Activated CD8-positive, alpha-beta T cell treated with anti-CD3 and anti-CD28 coated beads for 36 hours (primary cell): ENCODE results near the gene CELF2. TPM values are rescaled to one million over a fixed set of nuclear protein-coding genes. Genes with fewer than 3 reads are reported as not detected.

Experiments
- ATAC-seq: fragments of 200-7000 bp; cut with Tn5 transposase; one replicate; pipeline ENCODE4 v1.10.0; 2021; ENCODE audit warnings: mild to moderate bottlenecking, moderate library complexity
- CTCF ChIA-PET: fragments of 350-600 bp; sonication (Branson Sonifier 250); formaldehyde crosslinking; loops from one replicate; lab custom pipeline; 2021; ENCODE audit warnings: antibody characterized with exemption; lab: Charles Lee
- POLR2A ChIA-PET: fragments of 350-600 bp; sonication (Branson Sonifier 250); formaldehyde crosslinking; loops from one replicate; lab custom pipeline; 2021; ENCODE audit warnings: antibody characterized with exemption; lab: Charles Lee
- DNase-seq: peaks from one replicate; pipeline ENCODE4 v3.0.0-alpha.2; 2020
- H3K27ac Mint-ChIP-seq: one replicate; pipeline ENCODE4 v1.8.0; 2021; ENCODE audit warnings: mild to moderate bottlenecking, mixed read lengths
- H3K27me3 Mint-ChIP-seq: one replicate; pipeline ENCODE4 v1.8.0; 2021; ENCODE audit warnings: mixed read lengths
- H3K36me3 Mint-ChIP-seq: one replicate; pipeline ENCODE4 v1.8.0; 2021; ENCODE audit warnings: low read depth, mixed read lengths
- H3K4me1 Mint-ChIP-seq: one replicate; pipeline ENCODE4 v1.8.0; 2021; ENCODE audit warnings: low read depth, mixed read lengths
- H3K4me3 Mint-ChIP-seq: one replicate; pipeline ENCODE4 v1.8.0; 2021; ENCODE audit warnings: mild to moderate bottlenecking, moderate library complexity, mixed read lengths
- H3K9me3 Mint-ChIP-seq: one replicate; pipeline ENCODE4 v1.8.0; 2021; ENCODE audit warnings: mixed read lengths
- intact Hi-C: fragments of 100-400 bp; cut with micrococcal nuclease; formaldehyde crosslinking; loops from one replicate; pipeline ENCODE4 v1.10.0; 2022
- total RNA-seq, 2 experiments: library from RNA; stranded (reverse); gene quantifications; one replicate each; pipeline ENCODE4 v1.2.3, GENCODE V29; 2021
- TF ChIP-seq, protein P1 (sequence below): fragments of 200-600 bp; IDR thresholded peaks from one replicate; pipeline ENCODE4 v1.8.0; 2022; ENCODE audit warnings: antibody characterized with exemption, mild to moderate bottlenecking

The CELF2 gene
- total RNA-seq, 2 experiments from 2014 or later: 132 to 133 TPM

DNA sequence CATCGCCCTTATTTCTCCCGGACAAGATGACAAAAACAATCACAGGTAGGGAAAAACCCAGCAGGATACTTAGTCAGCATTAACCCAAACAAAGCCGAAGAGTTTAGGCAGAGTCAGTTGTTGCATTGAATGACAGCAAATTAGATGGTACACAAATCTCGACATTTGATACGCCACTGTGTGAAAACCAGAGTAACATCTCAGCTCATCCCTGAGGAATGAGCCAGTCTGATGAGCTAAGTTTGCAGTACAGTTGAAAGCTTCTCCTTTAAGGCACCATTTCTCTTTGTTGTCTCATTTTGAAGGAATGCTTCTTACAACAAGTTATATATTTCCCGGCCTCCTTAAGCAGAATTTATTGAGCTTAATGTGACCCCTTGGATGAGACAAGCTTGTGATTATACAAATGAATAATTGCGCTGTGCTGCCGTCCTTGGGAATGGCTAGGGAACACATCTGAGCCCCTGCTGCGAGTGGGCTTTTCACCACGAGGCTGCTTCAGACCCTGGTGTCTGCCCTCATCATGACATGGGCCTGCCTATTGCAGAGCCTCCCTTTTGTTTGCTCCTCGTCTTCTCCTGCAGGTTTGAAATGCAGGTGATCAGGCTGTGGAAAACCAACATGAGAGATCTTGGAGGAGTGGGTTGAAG lies 137.3 kb downstream of the CELF2 start:
- Mint-ChIP-seq H3K36me3 (peaks cover 2% of the 10 kb centered on the region), H3K9me3 (no peaks in the 10 kb centered on the region), H3K4me3 (no peak overlapping the region), H3K4me1 (peaks cover 90% of the 10 kb centered on the region), H3K27ac (peak overlapping the region; percentile 26), H3K27me3 (no peaks in the 10 kb centered on the region)
- CTCF ChIA-PET: no interaction called here
- ATAC-seq (no peak), DNase-seq (no peak)
- intact Hi-C loops: no loop called here
- TF ChIP-seq, protein P1, sequence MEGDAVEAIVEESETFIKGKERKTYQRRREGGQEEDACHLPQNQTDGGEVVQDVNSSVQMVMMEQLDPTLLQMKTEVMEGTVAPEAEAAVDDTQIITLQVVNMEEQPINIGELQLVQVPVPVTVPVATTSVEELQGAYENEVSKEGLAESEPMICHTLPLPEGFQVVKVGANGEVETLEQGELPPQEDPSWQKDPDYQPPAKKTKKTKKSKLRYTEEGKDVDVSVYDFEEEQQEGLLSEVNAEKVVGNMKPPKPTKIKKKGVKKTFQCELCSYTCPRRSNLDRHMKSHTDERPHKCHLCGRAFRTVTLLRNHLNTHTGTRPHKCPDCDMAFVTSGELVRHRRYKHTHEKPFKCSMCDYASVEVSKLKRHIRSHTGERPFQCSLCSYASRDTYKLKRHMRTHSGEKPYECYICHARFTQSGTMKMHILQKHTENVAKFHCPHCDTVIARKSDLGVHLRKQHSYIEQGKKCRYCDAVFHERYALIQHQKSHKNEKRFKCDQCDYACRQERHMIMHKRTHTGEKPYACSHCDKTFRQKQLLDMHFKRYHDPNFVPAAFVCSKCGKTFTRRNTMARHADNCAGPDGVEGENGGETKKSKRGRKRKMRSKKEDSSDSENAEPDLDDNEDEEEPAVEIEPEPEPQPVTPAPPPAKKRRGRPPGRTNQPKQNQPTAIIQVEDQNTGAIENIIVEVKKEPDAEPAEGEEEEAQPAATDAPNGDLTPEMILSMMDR: no peak
- POLR2A ChIA-PET: interaction anchor here (1.4 to 13.3 kb wide), 2 partner anchors 10 to 77 kb away, joined by 3 to 261 read pairs; no protein-coding TSS in a partner anchor

DNA sequence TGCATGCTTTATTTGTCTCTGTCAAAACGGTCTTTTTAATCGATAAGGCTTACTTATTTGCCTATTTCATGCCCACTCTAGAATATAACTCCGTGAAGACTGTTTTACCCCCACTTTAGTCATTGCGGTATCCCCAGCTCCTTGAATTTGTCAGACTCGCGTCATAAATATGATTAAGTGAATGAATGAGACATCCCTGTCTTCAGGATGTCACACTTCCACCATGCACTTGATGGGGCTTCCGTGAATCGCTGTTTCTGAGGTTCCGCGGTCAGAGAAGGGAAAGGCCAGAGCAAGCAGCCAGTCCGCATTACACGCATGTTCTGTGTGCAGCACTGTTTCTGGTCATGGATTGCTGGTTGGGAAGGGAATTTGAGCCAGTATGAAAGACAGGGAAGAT lies 138.8 kb downstream of the CELF2 start:
- POLR2A ChIA-PET: interaction anchor here (1.0 to 1.4 kb wide), 5 partner anchors 10 to 76 kb away, joined by 3 to 5 read pairs (median 3); no protein-coding TSS in a partner anchor
- H3K36me3 Mint-ChIP-seq: peaks cover 2% of the 10 kb centered on the region
- peaks cover 86% of the 10 kb centered on the region for H3K4me1 Mint-ChIP-seq
- DNase-seq (peak; percentile 46), ATAC-seq (peak; percentile 37)
- peak overlapping the region; percentile 42 for H3K27ac Mint-ChIP-seq
- TF ChIP-seq, protein P1: no peak
- intact Hi-C loops: no loop called here
- no peak overlapping the region for H3K4me3 Mint-ChIP-seq
- CTCF ChIA-PET: no interaction called here
- H3K9me3 Mint-ChIP-seq: no peaks in the 10 kb centered on the region
- no peaks in the 10 kb centered on the region for H3K27me3 Mint-ChIP-seq

DNA sequence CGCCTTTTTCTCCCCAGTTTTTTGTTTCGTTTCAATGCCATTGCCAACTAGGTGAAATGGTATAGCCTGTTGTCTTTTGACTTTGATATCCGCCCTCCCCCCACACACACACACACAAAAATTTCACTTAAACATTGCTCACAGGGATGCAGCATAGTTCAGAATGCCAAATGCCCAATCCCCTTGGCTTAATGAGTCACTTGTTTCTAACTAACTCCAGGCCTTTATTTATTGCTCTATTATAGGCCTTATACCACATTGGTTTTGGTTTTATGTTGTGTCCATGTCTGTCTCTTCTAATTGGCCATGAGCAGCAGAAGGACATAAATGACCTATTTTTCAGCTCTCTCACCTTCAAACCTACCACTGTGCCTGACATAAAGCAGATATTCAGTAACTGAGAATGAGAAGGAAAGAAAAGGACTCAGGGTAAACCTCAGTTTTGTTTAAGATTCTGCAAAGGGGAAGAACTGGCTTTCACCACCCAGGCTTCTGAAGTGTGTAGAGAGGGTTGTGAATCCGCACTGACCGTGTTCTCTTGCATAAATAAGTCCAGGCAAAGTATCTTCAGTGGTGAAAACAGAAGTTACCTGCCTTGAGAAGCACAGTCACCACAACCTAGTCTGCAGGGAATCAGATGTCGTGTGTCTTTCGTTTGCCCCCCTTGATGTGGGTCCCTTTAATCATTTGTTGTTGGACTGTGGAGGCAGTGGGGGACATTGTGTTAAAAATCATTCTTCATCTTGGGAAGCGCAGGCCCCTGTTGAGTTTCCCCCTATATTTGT lies 139.8 kb downstream of the CELF2 start:
- no peak overlapping the region for H3K4me3 Mint-ChIP-seq
- ATAC-seq (peak; percentile 38), DNase-seq (no peak)
- CTCF ChIA-PET: interaction anchor here (1.2 to 1.4 kb wide), 2 partner anchors 41 to 47 kb away, joined by 3 to 4 read pairs; no protein-coding TSS in a partner anchor
- H3K9me3 Mint-ChIP-seq: peaks cover 8% of the 10 kb centered on the region
- intact Hi-C loops: no loop called here
- TF ChIP-seq, protein P1: no peak
- POLR2A ChIA-PET: interaction anchor here (1.0 to 14.3 kb wide), 6 partner anchors 8 to 21 kb away, joined by 3 to 261 read pairs (median 4); no protein-coding TSS in a partner anchor
- H3K4me1 Mint-ChIP-seq: peaks cover 86% of the 10 kb centered on the region
- no peaks in the 10 kb centered on the region for H3K27me3 Mint-ChIP-seq
- H3K27ac Mint-ChIP-seq: peak overlapping the region; percentile 51
- peaks cover 2% of the 10 kb centered on the region for H3K36me3 Mint-ChIP-seq

DNA sequence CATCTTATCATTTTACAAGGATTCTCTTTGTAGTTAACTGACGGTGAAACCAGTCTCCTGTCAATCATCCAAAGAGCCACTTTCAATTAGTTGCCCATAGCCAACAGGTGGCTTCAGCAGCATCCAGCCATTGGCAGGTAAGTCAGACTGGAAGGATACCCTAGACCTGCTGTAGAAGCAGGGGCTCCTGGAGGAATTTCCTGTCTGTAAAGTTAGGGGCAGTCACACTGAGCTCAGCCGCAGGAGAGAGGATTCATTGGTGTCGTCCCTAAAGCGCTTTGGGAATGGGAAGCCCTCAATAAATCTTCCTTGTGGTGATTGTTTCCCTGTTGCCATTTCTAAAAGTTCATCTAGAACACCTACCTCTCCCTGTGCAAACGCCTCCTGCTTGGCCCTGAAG lies 140.4 kb downstream of the CELF2 start:
- CTCF ChIA-PET: interaction anchor here (1.2 to 2.3 kb wide), 3 partner anchors 41 to 48 kb away, joined by 3 to 7 read pairs (median 4); no protein-coding TSS in a partner anchor
- peaks cover 8% of the 10 kb centered on the region for H3K9me3 Mint-ChIP-seq
- TF ChIP-seq, protein P1: no peak
- peaks cover 87% of the 10 kb centered on the region for H3K4me1 Mint-ChIP-seq
- DNase-seq (no peak), ATAC-seq (no peak)
- H3K4me3 Mint-ChIP-seq: no peak overlapping the region
- H3K27me3 Mint-ChIP-seq: no peaks in the 10 kb centered on the region
- POLR2A ChIA-PET: interaction anchor here (1.3 to 14.3 kb wide), 3 partner anchors 8 to 11 kb away, joined by 5 to 261 read pairs (median 5); no protein-coding TSS in a partner anchor
- H3K27ac Mint-ChIP-seq: peak overlapping the region; percentile 40
- peaks cover 2% of the 10 kb centered on the region for H3K36me3 Mint-ChIP-seq
- intact Hi-C loops: no loop called here
